ENCODE data around the gene PPP3CA. TPM values are rescaled to one million over a fixed set of nuclear protein-coding genes. Genes with fewer than 3 reads are reported as not detected.

The PPP3CA gene
- total and polyA plus RNA-seq, 2 experiments from 2014 or later = 42.3 to 42.8 TPM

DNA sequence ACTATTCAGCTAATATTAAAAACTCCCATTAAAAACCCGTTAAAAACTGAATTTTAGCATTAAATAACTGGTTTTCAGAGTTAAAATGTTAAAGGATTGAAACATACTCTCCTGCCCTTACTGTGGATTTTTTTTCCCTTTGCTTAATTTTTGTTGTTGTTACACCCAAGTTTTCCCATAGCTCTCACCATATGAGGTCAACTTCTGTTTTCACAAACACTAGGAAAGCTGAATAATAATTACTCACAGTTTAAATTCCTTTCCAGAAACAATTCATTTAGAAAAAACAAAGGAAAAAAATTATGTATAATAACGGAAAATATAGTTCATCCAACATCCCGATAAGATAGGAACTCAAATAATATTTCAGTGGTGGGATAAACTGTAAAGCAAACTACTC is 129.0 kb downstream of the PPP3CA start:
- Histone ChIP-seq H3K4me1 (ENCODE audit: insufficient read depth) (peaks cover 32% of the 10 kb centered on the region), H4K20me1 (ENCODE audit: insufficient read depth) (no peaks in the 10 kb centered on the region; the same call in 1 of the 2 replicates), H3K79me2 (ENCODE audit: insufficient read depth) (peaks cover 96% of the 10 kb centered on the region), H3K9me3 (ENCODE audit: low read depth) (no peaks in the 10 kb centered on the region), H3K9ac (peak overlapping the region; percentile 25), H3K9me2 (ENCODE audit: insufficient read depth) (no peaks in the 10 kb centered on the region; the same call in 1 of the 2 replicates), H3F3A (ENCODE audit: insufficient read depth) (peaks cover 29% of the 10 kb centered on the region), H3K4me3 (no peak overlapping the region), H3K27me3 (replicated peaks; ENCODE audit: insufficient read depth) (no peaks in the 10 kb centered on the region), H3K4me2 (ENCODE audit: unreplicated experiment) (peak overlapping the region; percentile 66), H3K27ac (peak overlapping the region; percentile 65), H3K36me3 (ENCODE audit: low read depth) (no peaks in the 10 kb centered on the region), H2AFZ (no peak overlapping the region)
- 34 to 38% methylated on average over 3 of the region's 3 CpGs for WGBS, 2 experiments (ENCODE audit: low coverage in 1 of 2, low lambda C conversion rate in 2 of 2, missing lambda C conversion rate in 2 of 2)
- peak; percentile 50 for DNase-seq
- in situ Hi-C loops (cut with MboI) = no loop called here
- TF ChIP-seq EZH2 (IDR thresholded peaks at IDR 0.05; ENCODE audit: insufficient read depth, poor library complexity, severe bottlenecking) (no peak), EZH2phosphoT487 (IDR thresholded peaks at IDR 0.05; ENCODE audit: insufficient read depth, low read depth) (no peak)

DNA sequence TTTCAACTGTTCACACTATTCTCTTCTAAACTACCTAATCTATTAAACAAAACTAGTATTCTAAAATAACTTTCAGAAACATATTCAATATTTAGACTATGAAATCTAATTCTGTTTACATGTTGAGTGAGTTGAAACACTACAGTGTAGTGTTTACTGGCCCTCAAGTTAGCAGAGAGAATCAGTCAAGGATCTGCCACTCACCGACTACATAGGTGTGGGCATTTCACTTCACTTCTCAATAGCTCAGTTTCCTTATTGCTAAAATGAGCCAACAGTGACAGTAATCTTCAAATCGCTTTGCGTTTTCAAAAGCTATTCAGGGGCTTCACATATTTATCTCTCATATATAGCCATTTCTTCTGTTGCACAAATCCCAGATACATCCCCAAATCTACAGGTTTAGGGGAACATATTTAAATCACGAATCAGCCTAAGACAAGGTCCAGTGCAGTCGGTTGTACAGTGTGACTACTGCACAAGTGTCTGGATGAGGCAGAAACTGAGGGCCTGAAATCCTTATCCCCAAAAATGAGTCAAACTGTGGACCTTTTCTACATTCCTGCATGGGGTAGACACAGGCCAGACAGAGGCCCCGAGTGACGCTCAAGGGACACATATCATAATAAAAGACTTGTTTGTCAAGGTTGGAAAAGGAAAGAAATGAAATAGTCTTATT is 129.8 kb downstream of the PPP3CA start:
- WGBS, 2 experiments (ENCODE audit: low coverage in 1 of 2, low lambda C conversion rate in 2 of 2, missing lambda C conversion rate in 2 of 2) = 53 to 57% methylated on average over 7 of the region's 7 CpGs
- peak overlapping the region; percentile 25; the same call in 1 of the 2 replicates for H3K9ac ChIP-seq
- H3F3A ChIP-seq (ENCODE audit: insufficient read depth) = peaks cover 29% of the 10 kb centered on the region
- peak overlapping the region; percentile 66 for H3K4me2 ChIP-seq (ENCODE audit: unreplicated experiment)
- no peaks in the 10 kb centered on the region; the same call in 1 of the 2 replicates for H3K9me2 ChIP-seq (ENCODE audit: insufficient read depth)
- H3K9me3 ChIP-seq (ENCODE audit: low read depth) = no peaks in the 10 kb centered on the region
- DNase-seq = peak; percentile 75
- in situ Hi-C loops (cut with MboI) = no loop called here
- peaks cover 32% of the 10 kb centered on the region for H3K4me1 ChIP-seq (ENCODE audit: insufficient read depth)
- H3K27me3 ChIP-seq (replicated peaks; ENCODE audit: insufficient read depth) = no peaks in the 10 kb centered on the region
- H2AFZ ChIP-seq = no peak overlapping the region
- TF ChIP-seq EZH2phosphoT487 (IDR thresholded peaks at IDR 0.05; ENCODE audit: insufficient read depth, low read depth) (no peak), EZH2 (IDR thresholded peaks at IDR 0.05; ENCODE audit: insufficient read depth, poor library complexity, severe bottlenecking) (no peak)
- H3K79me2 ChIP-seq (ENCODE audit: insufficient read depth) = peaks cover 96% of the 10 kb centered on the region
- no peaks in the 10 kb centered on the region; the same call in 1 of the 2 replicates for H4K20me1 ChIP-seq (ENCODE audit: insufficient read depth)
- H3K36me3 ChIP-seq (ENCODE audit: low read depth) = no peaks in the 10 kb centered on the region
- no peak overlapping the region for H3K4me3 ChIP-seq
- H3K27ac ChIP-seq = peak overlapping the region; percentile 65

DNA sequence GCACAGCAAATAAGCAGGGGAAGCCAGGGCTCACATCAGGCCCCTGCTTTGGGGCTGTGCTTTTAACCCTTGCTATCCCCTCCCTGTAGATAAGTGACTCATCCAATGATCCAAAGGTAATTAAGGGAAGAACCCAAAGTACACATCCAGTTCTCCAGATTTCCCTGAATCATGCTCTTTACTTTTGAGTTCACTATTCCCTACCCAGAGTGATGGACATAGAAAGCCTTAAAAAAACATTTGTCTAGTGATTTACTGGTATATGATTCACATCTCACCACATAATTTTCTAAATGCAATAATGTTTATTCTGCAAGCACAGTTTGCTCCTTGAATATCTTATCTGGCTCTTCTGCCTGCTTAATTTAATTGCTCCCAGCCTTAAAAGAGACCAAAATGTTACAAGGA is 136.2 kb downstream of the PPP3CA start:
- H3K27me3 ChIP-seq (replicated peaks; ENCODE audit: insufficient read depth) = no peaks in the 10 kb centered on the region
- peak; percentile 12 for DNase-seq
- no peak overlapping the region for H3K4me2 ChIP-seq (ENCODE audit: unreplicated experiment)
- H3K9me3 ChIP-seq (ENCODE audit: low read depth) = no peaks in the 10 kb centered on the region
- no peak overlapping the region for H3K27ac ChIP-seq
- peaks cover 99% of the 10 kb centered on the region for H3K79me2 ChIP-seq (ENCODE audit: insufficient read depth)
- no peaks in the 10 kb centered on the region for H3K36me3 ChIP-seq (ENCODE audit: low read depth)
- H3K4me3 ChIP-seq = no peak overlapping the region
- H3K4me1 ChIP-seq (ENCODE audit: insufficient read depth) = peaks cover 8% of the 10 kb centered on the region; the same call in 1 of the 2 replicates
- in situ Hi-C loops (cut with MboI) = no loop called here
- no peaks in the 10 kb centered on the region; the same call in 1 of the 2 replicates for H3K9me2 ChIP-seq (ENCODE audit: insufficient read depth)
- H3K9ac ChIP-seq = no peak overlapping the region
- TF ChIP-seq EZH2phosphoT487 (IDR thresholded peaks at IDR 0.05; ENCODE audit: insufficient read depth, low read depth) (no peak), EZH2 (IDR thresholded peaks at IDR 0.05; ENCODE audit: insufficient read depth, poor library complexity, severe bottlenecking) (no peak)
- no peak overlapping the region for H2AFZ ChIP-seq
- no peaks in the 10 kb centered on the region; the same call in none of the 2 replicates for H4K20me1 ChIP-seq (ENCODE audit: insufficient read depth)
- 0 out of 2 replicates have a peak, but pooled peaks cover 7% of the 10 kb centered on the region for H3F3A ChIP-seq (ENCODE audit: insufficient read depth)

DNA sequence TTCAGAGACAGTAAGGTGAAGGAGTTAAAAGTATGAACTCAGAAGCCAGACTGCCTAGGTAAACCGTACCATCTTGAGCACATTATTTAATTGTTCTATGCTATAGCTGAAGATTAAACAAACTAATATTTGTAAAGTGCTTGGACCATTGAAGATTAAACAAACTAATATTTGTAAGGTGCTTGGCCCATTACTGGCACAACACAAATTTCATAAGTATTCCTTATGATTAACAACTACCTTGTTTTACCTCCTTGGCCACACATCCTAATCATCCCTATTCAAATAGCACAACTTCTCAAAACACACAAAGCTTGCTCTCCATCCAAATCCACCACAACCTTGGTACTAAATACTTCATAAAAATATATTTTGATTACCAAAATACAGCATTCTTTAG is 137.0 kb downstream of the PPP3CA start:
- no peak for DNase-seq
- WGBS, 2 experiments (ENCODE audit: low coverage in 1 of 2, low lambda C conversion rate in 2 of 2, missing lambda C conversion rate in 2 of 2) = 93 to 100% methylated on average over 1 of the region's 1 CpG
- Histone ChIP-seq H3K79me2 (ENCODE audit: insufficient read depth) (peaks cover 99% of the 10 kb centered on the region), H2AFZ (no peak overlapping the region), H3K4me3 (no peak overlapping the region), H3K9ac (no peak overlapping the region), H3K36me3 (ENCODE audit: low read depth) (no peaks in the 10 kb centered on the region), H3K9me3 (ENCODE audit: low read depth) (no peaks in the 10 kb centered on the region), H3K27ac (no peak overlapping the region), H3K9me2 (ENCODE audit: insufficient read depth) (no peaks in the 10 kb centered on the region; the same call in 1 of the 2 replicates), H3F3A (ENCODE audit: insufficient read depth) (0 out of 2 replicates have a peak, but pooled peaks cover 12% of the 10 kb centered on the region), H3K4me1 (ENCODE audit: insufficient read depth) (peaks cover 13% of the 10 kb centered on the region), H3K27me3 (replicated peaks; ENCODE audit: insufficient read depth) (no peaks in the 10 kb centered on the region), H4K20me1 (ENCODE audit: insufficient read depth) (no peaks in the 10 kb centered on the region; the same call in none of the 2 replicates), H3K4me2 (ENCODE audit: unreplicated experiment) (no peak overlapping the region)
- TF ChIP-seq EZH2phosphoT487 (IDR thresholded peaks at IDR 0.05; ENCODE audit: insufficient read depth, low read depth) (no peak), EZH2 (IDR thresholded peaks at IDR 0.05; ENCODE audit: insufficient read depth, poor library complexity, severe bottlenecking) (no peak)
- in situ Hi-C loops (cut with MboI) = no loop called here
